Progenitor cell of endocrine pancreas (in vitro differentiated cells): ENCODE results near the gene ABCA4. TPM values are rescaled to one million over a fixed set of nuclear protein-coding genes. Genes with fewer than 3 reads are reported as not detected.

Source experiments
- DNase-seq: peaks from one replicate; pipeline ENCODE4 v3.0.0; 2021; ENCODE audit warnings: low spot score; ENCODE audit not compliant: unreplicated experiment
- H3K27ac Mint-ChIP-seq: 2 replicates; pipeline ENCODE4 v1.8.0; 2021; ENCODE audit warnings: mild to moderate bottlenecking, moderate library complexity, mixed read lengths
- H3K27me3 Mint-ChIP-seq: 2 replicates; pipeline ENCODE4 v1.8.0; 2021; ENCODE audit warnings: mixed read lengths
- H3K36me3 Mint-ChIP-seq: 2 replicates; pipeline ENCODE4 v1.8.0; 2022; ENCODE audit warnings: mixed read lengths; ENCODE audit not compliant: insufficient read depth
- H3K4me1 Mint-ChIP-seq: 2 replicates; pipeline ENCODE4 v1.8.0; 2021; ENCODE audit warnings: low read depth, mixed read lengths
- H3K4me3 Mint-ChIP-seq: 2 replicates; pipeline ENCODE4 v1.8.0; 2021; ENCODE audit warnings: low read depth, mild to moderate bottlenecking, moderate library complexity, mixed read lengths
- H3K9me3 Mint-ChIP-seq: 2 replicates; pipeline ENCODE4 v1.8.0; 2021; ENCODE audit warnings: low read depth, mixed read lengths
- total RNA-seq: library from RNA; stranded (reverse); gene quantifications from 2 replicates; pipeline ENCODE4 v1.2.1, GENCODE V29; 2021
- TF ChIP-seq, protein P1 (sequence below): fragments of 200-600 bp; sonication (generic); IDR thresholded peaks from one replicate; pipeline ENCODE4 v1.5.0; 2021; ENCODE audit warnings: antibody characterized with exemption, mild to moderate bottlenecking; ENCODE audit not compliant: unreplicated experiment

ABCA4 gene
- total RNA-seq, 1 donor from 2014 or later, result 0.86 TPM

DNA sequence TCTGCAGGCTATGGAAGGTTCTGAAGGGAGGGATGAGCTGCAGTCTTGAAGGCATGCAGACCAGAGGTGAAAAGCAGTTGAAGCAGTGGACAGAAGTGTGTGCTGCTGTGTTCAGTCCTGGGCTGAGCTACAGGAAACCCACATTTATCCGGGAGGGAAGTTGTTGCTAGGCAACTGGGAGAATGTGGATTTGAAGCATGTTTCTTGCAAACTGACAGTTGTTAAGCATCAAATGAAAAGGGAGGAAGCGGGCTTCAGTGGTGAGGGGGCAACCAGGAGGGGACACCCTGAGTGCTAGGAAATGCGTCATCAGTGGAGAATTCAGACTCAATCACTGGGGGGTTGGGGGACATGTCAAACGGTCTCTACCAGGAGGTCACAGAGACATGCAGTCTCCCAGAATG lies 28.7 kb downstream of the ABCA4 start:
- Mint-ChIP-seq H3K27ac (no peak overlapping the region), H3K27me3 (peaks cover 14% of the 10 kb centered on the region), H3K9me3 (no peaks in the 10 kb centered on the region), H3K4me3 (no peak overlapping the region), H3K36me3 (no peaks in the 10 kb centered on the region), H3K4me1 (peaks cover 17% of the 10 kb centered on the region)
- DNase-seq, result no peak
- TF ChIP-seq, protein P1, sequence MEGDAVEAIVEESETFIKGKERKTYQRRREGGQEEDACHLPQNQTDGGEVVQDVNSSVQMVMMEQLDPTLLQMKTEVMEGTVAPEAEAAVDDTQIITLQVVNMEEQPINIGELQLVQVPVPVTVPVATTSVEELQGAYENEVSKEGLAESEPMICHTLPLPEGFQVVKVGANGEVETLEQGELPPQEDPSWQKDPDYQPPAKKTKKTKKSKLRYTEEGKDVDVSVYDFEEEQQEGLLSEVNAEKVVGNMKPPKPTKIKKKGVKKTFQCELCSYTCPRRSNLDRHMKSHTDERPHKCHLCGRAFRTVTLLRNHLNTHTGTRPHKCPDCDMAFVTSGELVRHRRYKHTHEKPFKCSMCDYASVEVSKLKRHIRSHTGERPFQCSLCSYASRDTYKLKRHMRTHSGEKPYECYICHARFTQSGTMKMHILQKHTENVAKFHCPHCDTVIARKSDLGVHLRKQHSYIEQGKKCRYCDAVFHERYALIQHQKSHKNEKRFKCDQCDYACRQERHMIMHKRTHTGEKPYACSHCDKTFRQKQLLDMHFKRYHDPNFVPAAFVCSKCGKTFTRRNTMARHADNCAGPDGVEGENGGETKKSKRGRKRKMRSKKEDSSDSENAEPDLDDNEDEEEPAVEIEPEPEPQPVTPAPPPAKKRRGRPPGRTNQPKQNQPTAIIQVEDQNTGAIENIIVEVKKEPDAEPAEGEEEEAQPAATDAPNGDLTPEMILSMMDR, result no peak

DNA sequence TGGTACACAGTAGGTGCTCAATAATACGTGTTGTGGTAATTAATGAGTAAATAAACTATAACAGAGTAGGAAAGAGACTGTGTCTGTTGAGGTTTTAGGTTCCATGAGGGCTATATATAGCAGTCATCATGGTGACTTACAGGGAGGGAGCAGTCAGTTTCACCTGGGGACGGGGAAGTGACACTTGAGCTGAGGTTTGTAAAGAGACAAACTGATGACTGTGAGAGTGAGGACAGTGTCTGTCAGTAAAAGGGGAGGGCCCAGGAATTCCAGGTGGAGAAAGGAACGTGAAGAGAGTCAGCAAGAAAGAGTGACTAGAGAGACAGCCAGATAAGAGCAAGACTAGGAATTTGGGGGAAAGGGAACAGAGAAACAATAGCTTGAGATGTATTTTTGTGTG lies 30.2 kb downstream of the ABCA4 start:
- TF ChIP-seq, protein P1, result no peak
- H3K4me1 Mint-ChIP-seq, result peaks cover 12% of the 10 kb centered on the region
- H3K27me3 Mint-ChIP-seq, result peaks cover 10% of the 10 kb centered on the region
- DNase-seq, result no peak
- H3K36me3 Mint-ChIP-seq, result no peaks in the 10 kb centered on the region
- H3K27ac Mint-ChIP-seq, result no peak overlapping the region
- no peaks in the 10 kb centered on the region for H3K9me3 Mint-ChIP-seq
- no peak overlapping the region for H3K4me3 Mint-ChIP-seq

DNA sequence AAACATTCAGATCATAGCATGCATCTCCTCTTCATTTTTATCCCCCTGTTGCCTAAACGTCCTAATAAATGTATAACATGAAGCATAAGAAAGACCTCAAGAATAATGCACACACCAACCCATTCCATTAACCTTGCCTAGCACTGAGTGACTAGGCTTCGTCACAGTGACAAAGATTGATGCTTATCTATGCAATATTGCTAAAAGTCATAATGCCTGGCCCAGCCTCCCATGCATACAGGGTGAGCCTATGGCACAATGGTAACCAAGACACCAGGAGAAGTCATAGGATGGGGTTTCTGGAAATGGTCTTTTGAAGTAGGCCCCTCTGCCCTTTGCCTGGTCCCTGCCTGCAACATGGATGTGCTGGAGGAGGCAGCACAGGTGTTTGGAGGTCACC lies 33.8 kb downstream of the ABCA4 start:
- Mint-ChIP-seq H3K9me3 (no peaks in the 10 kb centered on the region), H3K27me3 (peaks cover 23% of the 10 kb centered on the region), H3K4me3 (no peak overlapping the region), H3K27ac (no peak overlapping the region), H3K4me1 (peaks cover 3% of the 10 kb centered on the region), H3K36me3 (no peaks in the 10 kb centered on the region)
- TF ChIP-seq, protein P1, result no peak
- DNase-seq, result no peak

DNA sequence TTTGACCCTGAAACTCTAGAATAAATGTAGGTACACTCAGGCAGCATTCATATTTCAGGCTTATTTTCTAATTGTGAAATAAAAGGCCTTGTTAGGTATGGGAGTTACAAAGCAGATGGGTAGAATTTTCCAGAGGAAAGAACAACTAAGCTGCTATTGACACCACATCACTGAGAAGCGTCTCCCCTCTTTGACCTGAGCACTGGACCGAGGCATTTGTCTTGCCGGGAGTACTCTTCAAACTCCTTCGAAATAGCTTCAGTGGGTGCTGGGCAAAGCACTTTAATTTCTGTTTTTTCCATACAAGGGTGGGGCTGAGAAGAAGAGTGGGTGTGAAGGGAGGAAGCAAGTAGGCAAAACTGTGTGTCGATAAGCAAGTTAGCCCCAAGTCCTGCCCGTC lies 36.4 kb downstream of the ABCA4 start:
- TF ChIP-seq, protein P1, result no peak
- H3K4me3 Mint-ChIP-seq, result no peak overlapping the region
- no peaks in the 10 kb centered on the region for H3K36me3 Mint-ChIP-seq
- H3K27me3 Mint-ChIP-seq, result peaks cover 23% of the 10 kb centered on the region
- no peaks in the 10 kb centered on the region for H3K9me3 Mint-ChIP-seq
- no peak for DNase-seq
- peaks cover 6% of the 10 kb centered on the region for H3K4me1 Mint-ChIP-seq
- no peak overlapping the region for H3K27ac Mint-ChIP-seq

DNA sequence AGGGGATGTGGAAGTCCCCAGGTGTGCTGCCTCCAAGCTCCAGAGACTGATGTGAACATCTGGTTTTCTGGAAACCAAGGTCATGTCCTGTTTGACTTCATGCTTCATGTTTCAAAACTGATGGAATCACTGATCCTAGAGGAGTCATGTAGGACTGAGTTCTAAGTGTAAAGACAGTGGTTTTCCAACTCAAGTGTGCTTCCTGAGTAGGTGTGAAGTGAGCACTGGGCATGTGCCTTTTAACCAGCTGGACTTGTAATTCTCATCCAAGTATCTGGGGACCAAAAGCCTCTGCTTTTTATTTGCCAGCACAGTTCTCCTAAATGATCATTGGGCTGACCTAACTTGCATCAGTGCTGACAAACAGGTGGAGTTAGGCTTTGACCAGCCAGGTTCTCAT lies 36.9 kb downstream of the ABCA4 start:
- peaks cover 23% of the 10 kb centered on the region for H3K27me3 Mint-ChIP-seq
- TF ChIP-seq, protein P1, result no peak
- H3K9me3 Mint-ChIP-seq, result no peaks in the 10 kb centered on the region
- H3K36me3 Mint-ChIP-seq, result no peaks in the 10 kb centered on the region
- H3K27ac Mint-ChIP-seq, result no peak overlapping the region
- peaks cover 7% of the 10 kb centered on the region for H3K4me1 Mint-ChIP-seq
- DNase-seq, result no peak
- H3K4me3 Mint-ChIP-seq, result no peak overlapping the region
